NCI-H187 (cell line): Measurements from ENCODE around the gene RPUSD4.

Experiments
- DNase-seq, 2 experiments: peaks; one replicate each; lab custom pipeline; 2025; lab: John Stamatoyannopoulos, UW

Gene RPUSD4

GRCh38 chr11:126212089-126212660, 725 bp upstream of the RPUSD4 start:
- no peak for DNase-seq

DNA sequence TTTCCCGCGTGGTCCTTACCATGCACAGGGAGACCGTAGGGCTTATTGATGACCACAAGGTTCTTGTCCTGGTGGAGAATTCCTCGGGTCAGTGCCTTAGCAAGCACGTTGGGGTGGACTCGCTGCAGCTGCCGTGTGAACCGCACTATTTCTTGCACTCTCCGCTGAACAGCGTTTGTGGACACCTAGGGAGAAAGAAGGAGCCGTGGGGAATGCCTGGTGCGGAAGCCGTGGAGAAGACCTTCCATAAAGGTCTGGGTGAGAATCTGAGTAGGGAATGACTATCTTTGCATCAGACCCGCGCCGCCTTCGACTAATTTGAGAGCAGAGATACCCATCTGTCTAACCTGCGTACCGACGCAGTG, 597 bp downstream of the RPUSD4 start:
- DNase-seq: no peak

DNA sequence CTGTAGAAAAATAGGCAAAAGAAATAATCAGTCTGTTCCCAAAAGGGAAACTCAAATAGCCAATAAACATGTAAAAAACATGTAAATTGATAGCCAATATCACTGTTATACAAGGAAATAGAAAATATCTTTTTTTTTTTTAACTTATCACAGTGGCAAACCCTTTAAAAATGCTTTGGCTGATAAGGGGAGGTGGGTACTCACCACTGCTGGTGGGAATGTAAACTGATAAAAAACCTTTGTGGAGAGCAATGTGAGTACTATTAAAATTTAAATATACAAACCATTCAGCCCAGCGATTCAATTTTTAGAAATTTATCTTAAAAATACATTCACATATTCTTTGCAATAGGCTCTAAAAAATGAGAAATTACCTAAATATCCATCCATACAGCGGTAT, 3.6 kb downstream of the RPUSD4 start:
- no peak for DNase-seq

- no peak for DNase-seq
These were observed 6.1 kb downstream of the RPUSD4 start for GRCh38 chr11:126205359-126205758.

DNA sequence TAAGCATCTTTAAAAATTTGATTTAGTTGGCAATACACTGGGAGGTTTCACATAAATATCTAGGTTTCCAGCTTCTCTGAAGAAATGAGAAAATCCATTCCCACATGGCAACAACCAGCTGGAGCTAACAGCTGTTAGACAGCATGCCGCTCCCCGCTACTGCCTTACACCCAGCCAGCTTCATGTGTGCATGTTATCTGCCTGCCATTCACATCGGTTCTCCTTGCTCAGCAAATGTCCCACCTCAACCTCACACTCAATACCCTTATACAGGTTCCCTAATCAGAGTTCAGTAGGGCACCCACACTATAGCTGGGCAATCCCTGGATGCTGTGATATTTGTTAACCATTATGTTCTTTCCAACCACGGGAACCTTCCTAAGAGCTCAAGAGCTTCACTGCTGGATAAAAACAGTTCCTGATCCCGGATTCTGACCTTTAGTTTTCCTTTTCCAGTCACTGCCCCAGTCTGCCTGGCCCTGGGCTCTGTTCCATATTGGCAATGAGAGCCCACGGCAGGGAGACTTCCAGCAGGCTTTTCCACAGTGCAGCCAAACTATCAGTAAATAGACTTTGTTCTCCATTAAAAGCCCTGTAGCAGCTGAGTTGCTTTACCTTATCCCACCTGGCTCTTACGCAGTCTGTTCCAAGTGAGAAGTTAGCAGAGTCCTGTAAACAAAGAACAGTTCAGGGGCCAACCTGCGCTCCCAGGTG, 8.6 kb downstream of the RPUSD4 start:
- no peak for DNase-seq

- no peak for DNase-seq
These were observed 12.8 kb downstream of the RPUSD4 start for GRCh38 chr11:126198648-126199047.

DNA sequence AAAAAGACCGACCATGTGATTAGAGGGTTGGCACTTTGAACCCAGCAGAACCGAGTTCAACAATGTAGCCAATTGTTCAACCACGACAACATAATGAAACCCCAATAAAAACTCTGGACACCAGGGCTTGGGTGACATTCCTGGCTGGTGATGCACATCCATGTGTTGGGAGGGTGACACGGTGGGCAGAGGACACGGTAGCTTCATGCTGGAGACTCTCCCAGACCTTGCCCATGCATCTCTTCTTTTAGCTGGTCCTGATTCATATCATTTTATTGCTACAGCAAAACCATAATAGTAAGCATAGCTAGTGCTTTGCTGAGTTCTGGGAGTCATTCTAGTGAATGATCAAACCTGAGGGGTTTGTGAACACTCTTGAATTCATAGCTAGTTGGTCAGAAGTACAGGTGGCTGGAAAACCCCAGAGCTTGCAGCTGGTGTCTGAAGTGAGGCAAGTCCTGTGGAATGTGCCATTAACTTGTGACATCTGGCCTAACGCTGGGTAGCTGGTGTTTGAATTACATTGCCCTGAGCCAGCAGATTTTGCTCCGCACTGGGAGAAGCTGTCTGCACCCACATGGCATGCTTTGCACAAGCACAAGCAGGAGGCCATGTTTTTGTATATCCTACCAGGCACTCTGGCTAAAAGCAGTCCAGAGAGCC, 14.0 kb downstream of the RPUSD4 start:
- DNase-seq: no peak

GRCh38 chr11:126195119-126195518, 16.3 kb downstream of the RPUSD4 start:
- DNase-seq: no peak

DNA sequence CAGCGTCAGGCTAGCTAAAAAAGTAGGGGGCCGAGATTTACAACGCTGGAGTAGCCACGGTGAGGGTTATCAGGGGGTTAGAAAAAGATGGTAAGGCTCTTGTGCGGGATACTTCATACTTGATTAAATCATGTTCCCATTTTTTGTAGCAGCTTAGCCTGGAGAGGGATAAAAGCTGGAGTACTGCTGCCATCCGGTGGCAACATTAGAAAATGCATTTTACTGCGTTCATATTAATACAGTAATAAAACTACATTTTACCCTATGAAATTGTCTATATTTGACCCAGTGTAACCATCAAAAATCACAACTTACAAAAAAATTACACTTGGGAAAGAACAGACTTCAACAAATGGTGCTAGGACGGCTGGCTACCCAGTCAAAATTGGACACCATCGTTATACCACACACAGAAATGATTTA, 17.3 kb downstream of the RPUSD4 start:
- peak; percentile 9 to 15 for DNase-seq

DNA sequence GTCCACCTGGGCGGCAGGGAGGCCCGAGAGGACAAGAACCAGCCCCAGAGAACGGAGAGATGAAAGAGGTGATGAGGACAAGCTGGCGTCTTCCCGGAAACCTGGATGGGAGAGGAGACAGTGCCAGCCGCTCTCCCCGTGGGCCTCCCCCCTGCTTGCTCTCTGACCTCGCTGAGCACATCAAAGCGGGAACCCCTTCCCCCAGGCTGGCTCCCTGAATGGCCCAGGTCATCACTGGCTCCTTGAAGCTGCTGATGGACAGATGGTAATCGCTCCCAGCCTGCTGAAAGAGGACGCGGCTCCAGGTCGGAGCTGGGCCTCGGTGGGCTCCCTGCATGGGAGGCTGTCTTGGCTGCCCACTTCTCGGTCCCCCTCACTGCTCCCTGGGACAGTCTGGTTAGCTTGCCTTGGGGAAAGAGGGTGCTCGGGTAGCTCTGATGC, 18.4 kb downstream of the RPUSD4 start:
- no peak for DNase-seq

GRCh38 chr11:126192361-126192760, 19.1 kb downstream of the RPUSD4 start:
- DNase-seq: no peak

- DNase-seq: no peak
These were observed 19.9 kb downstream of the RPUSD4 start for GRCh38 chr11:126191379-126192073.

- no peak for DNase-seq
These were observed 20.7 kb downstream of the RPUSD4 start for GRCh38 chr11:126190792-126191191.

DNA sequence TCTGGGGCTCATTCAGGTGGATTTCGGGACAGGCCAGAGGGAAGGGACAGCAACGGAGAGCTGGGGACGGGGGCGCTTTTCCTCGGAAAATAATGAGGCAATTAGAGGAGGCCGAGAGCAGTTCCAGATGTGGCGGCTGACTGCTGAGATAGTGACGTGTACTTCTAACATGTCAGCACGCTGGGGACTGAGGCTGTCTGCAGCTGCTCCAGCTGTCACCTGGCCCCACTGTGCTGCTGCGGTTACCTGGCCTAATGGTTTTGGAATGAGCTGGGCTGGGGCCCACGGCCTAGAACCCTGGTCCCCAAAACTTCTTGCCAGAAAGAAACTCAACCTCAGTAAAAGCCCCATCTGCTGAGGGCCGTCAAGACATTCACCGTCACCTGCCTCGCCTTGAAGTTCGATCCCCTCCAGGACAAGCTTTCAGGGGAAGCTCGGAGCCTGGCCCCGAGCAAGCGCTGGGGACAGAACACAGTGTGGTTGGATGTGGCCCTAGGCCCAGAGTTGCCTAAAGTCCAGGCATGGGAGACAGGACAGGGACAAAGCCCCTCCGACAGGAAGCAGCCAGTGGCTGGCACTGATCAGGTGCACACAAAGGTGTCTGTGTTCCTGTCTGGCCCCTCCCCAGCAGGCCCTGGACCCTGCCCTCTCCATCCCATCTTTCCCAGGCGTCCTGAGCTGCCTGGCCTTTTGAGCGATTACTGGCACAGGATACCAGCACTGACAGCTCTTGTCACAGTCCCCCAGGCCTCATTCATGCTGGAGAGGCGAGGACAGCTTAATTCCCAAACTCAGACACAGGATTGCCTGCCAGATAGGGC, 22.1 kb downstream of the RPUSD4 start:
- DNase-seq: no peak

- no peak for DNase-seq
These were observed 22.9 kb downstream of the RPUSD4 start for GRCh38 chr11:126188332-126189108.

DNA sequence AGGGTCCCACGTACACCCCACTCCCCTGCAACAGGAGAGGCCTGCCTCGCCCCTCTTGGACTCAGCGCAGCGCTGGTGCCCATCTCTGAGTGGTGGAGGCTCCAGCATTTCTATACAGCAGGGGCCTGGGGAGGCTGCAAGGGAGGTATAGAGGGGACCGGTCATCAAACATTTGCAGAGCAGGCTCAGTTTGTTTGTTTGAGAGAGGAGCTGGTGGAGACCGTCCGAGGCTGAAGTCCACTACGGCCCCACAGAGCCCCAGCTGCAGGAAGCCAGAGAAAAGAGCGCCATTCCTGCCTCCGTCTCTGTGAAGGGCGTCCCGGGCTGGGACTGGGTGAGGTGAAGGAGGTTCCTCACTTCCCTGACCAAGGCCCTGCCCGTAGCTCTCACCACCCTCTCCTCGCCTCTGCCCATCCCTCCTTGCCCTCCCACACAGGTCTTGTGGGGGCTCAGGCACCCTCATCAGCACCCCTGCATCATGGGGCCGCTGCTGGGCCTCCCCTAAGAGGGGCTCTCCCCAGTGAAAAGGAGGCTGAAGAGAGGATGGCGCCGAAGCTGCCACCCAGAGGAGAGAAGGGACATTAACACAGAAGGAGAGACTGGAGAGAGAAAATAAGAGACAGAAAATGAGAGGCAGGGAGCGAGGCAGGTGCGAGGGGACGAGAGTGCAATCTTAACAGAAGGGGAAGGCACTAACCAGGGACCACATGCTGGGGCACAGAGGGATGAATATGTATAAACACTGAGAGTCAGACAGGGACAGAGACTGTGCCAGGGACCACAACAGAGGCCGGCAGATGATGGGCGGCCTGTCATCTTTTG, 24.5 kb downstream of the RPUSD4 start:
- DNase-seq: peak; percentile 14 to 27

- no peak for DNase-seq
These were observed 25.3 kb downstream of the RPUSD4 start for GRCh38 chr11:126186025-126186698.

- DNase-seq: no peak
These were observed 26.0 kb downstream of the RPUSD4 start for GRCh38 chr11:126185259-126186024.
